HAP-1 (cell line): ENCODE measurements around the gene DHX40.
A peak's percentile ranks its signal among the peaks of the same experiment; 100 is the strongest.
"Not testable (repeated sequence)": the region's sequence is repeated elsewhere in the genome, so short reads cannot be mapped to it uniquely, and the experiment has no call there.

Source experiments
- DNase-seq, 2 experiments: peaks; one replicate each; pipeline ENCODE4 v3.0.0-alpha.2; 2016 to 2020; ENCODE audit warnings: low spot score in 2 of 2
- H3K27me3 ChIP-seq: fragments of 250-450 bp; sonication (Bioruptor Pico); 2 replicates; pipeline ENCODE4 v1.5.1; 2020; ENCODE audit warnings: low read depth, mild to moderate bottlenecking, moderate library complexity
- H3K36me3 ChIP-seq: fragments of 250-450 bp; sonication (Bioruptor Pico); replicated peaks from 2 replicates; pipeline ENCODE4 v1.5.1; 2020; ENCODE audit warnings: mild to moderate bottlenecking
- H3K4me1 ChIP-seq: fragments of 250-450 bp; sonication (Bioruptor Pico); 2 replicates; pipeline ENCODE4 v1.5.1; 2020; ENCODE audit warnings: mild to moderate bottlenecking
- H3K4me3 ChIP-seq: fragments of 250-450 bp; sonication (Bioruptor Pico); 2 replicates; pipeline ENCODE4 v1.5.1; 2020; ENCODE audit warnings: mild to moderate bottlenecking, moderate library complexity
- H3K9me3 ChIP-seq: fragments of 250-450 bp; sonication (Bioruptor Pico); 2 replicates; pipeline ENCODE4 v1.5.1; 2020; ENCODE audit warnings: mild to moderate bottlenecking, moderate library complexity
- in situ Hi-C: fragments of 300-500 bp; cut with MboI; formaldehyde crosslinking; loops from 3 replicates; pipeline ENCODE4 v1.14.3; 2020; ENCODE audit warnings: low sequenced_read_pairs, inconsistent platforms, mixed read lengths

The DHX40 gene

DNA sequence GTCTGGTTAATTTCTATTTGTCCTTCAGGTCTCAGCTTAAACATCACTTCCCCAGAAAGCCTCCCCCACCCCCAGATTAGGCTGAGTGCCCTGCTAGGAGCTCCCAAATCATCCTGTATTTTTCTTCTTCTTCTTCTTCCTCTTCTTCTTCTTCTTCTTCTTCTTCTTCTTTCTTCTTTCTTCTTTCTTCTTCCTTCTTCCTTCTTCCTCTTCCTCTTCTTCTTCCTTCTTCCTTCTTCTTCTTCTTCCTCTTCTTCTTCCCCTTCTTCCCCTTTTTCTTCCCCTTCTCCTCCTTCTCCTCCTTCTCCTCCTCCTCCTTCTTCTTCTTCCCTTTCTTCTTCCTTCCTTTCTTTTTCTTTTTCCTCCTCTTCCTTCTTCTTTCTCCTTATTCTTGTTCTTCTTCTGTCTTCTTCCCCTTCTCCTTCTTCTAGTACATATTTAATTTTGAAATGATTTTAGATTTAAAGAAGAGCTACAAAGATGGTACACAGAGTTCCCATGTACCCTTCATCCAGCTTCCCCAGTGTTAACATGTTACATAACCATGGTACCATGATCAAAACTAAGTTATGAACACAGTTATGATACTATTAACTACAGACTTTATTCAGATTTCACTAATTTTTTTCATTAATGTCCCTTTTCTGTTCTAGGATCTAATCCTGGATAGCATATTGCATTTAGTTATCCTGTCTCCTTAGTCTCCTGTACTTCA, 27.1 kb upstream of the DHX40 start:
- in situ Hi-C loops: no loop called here

GRCh38 chr17:59542960-59543635, 22.3 kb upstream of the DHX40 start:
- in situ Hi-C loops: no loop called here
- Histone ChIP-seq H3K9me3 (no peaks in the 10 kb centered on the region), H3K4me1 (peaks cover 16% of the 10 kb centered on the region), H3K27me3 (peaks cover 2% of the 10 kb centered on the region; the same call in 1 of the 2 replicates), H3K36me3 (no peaks in the 10 kb centered on the region), H3K4me3 (no peak overlapping the region)
- no peak for DNase-seq

More for the DNA sequence above, 27.1 kb upstream of the DHX40 start:
- H3K27me3 ChIP-seq: peaks cover 2% of the 10 kb centered on the region; the same call in 1 of the 2 replicates
- H3K4me3 ChIP-seq: no peak overlapping the region
- no peak for DNase-seq
- no peaks in the 10 kb centered on the region for H3K9me3 ChIP-seq
- 0 out of 2 replicates have a peak, but pooled peaks cover 4% of the 10 kb centered on the region for H3K4me1 ChIP-seq
- no peaks in the 10 kb centered on the region for H3K36me3 ChIP-seq

DNA sequence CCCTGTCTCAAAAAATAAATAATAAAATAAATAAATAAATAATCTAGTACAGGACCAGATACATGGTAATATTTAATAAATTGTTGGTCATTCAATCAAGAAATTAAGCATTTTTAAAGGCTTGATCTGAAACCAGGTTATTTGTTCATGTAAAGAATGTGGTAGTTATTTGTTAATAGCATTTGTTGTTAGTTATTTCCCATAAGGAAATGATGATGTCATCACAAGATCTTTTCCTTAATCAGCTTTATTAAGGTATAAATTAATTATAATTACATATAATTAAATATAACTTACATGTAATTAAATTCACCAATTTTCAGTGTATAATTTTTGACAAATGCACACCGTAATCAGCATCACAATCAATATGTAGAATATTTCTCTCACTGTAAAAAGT, 19.5 kb upstream of the DHX40 start:
- H3K36me3 ChIP-seq: no peaks in the 10 kb centered on the region
- DNase-seq: no peak
- no peak overlapping the region for H3K4me3 ChIP-seq
- in situ Hi-C loops: no loop called here
- H3K4me1 ChIP-seq: peaks cover 26% of the 10 kb centered on the region
- no peaks in the 10 kb centered on the region for H3K9me3 ChIP-seq
- peaks cover 2% of the 10 kb centered on the region; the same call in 1 of the 2 replicates for H3K27me3 ChIP-seq

GRCh38 chr17:59547131-59547915, 18.1 kb upstream of the DHX40 start:
- Histone ChIP-seq H3K4me3 (no peak overlapping the region), H3K4me1 (peaks cover 26% of the 10 kb centered on the region), H3K9me3 (no peaks in the 10 kb centered on the region), H3K27me3 (peaks cover 2% of the 10 kb centered on the region; the same call in 1 of the 2 replicates), H3K36me3 (no peaks in the 10 kb centered on the region)
- in situ Hi-C loops: no loop called here
- DNase-seq: peak; percentile 85 to 100

GRCh38 chr17:59548985-59549384, 16.4 kb upstream of the DHX40 start:
- H3K4me1 ChIP-seq: peaks cover 26% of the 10 kb centered on the region
- H3K36me3 ChIP-seq, H3K27me3 ChIP-seq, in situ Hi-C loops, H3K9me3 ChIP-seq, H3K4me3 ChIP-seq: not testable (repeated sequence)
- DNase-seq: peak in 1 of 2 experiments; percentile 32

GRCh38 chr17:59550703-59551102, 14.7 kb upstream of the DHX40 start:
- no peaks in the 10 kb centered on the region for H3K9me3 ChIP-seq
- no peaks in the 10 kb centered on the region for H3K36me3 ChIP-seq
- no peaks in the 10 kb centered on the region for H3K27me3 ChIP-seq
- DNase-seq: no peak
- H3K4me3 ChIP-seq: no peak overlapping the region
- in situ Hi-C loops: no loop called here
- peaks cover 26% of the 10 kb centered on the region for H3K4me1 ChIP-seq

GRCh38 chr17:59558039-59558438, 7.4 kb upstream of the DHX40 start:
- no peak overlapping the region for H3K4me3 ChIP-seq
- no peaks in the 10 kb centered on the region for H3K9me3 ChIP-seq
- no peaks in the 10 kb centered on the region for H3K36me3 ChIP-seq
- in situ Hi-C loops: no loop called here
- DNase-seq: no peak
- no peaks in the 10 kb centered on the region for H3K27me3 ChIP-seq
- no peaks in the 10 kb centered on the region for H3K4me1 ChIP-seq

- Histone ChIP-seq H3K36me3 (no peaks in the 10 kb centered on the region), H3K9me3 (no peaks in the 10 kb centered on the region), H3K27me3 (no peaks in the 10 kb centered on the region), H3K4me1 (no peaks in the 10 kb centered on the region), H3K4me3 (no peak overlapping the region)
- in situ Hi-C loops: no loop called here
- DNase-seq: no peak
Observed at GRCh38 chr17:59558953-59559352, 6.5 kb upstream of the DHX40 start.

DNA sequence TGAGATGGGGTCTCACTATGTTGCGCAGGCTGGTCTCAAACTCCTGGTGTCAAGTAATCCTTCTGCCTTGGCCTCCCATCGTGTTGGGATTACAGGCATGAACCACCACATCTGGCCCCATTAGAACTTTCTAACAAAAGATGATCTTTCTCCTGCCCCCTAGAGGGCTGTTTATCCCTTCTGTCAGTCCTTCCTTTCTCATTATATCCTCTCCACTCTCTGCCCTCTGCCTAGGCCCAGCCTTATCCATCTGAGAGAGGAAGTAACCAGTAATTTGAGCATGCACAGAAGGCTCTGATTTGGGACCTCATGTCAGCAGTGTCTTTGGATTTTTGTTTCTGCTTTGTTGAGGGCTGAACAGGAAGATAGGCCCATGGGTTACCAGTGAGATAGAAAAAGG, 4.4 kb upstream of the DHX40 start:
- in situ Hi-C loops: no loop called here
- H3K9me3 ChIP-seq: peaks cover 4% of the 10 kb centered on the region; the same call in 1 of the 2 replicates

DNA sequence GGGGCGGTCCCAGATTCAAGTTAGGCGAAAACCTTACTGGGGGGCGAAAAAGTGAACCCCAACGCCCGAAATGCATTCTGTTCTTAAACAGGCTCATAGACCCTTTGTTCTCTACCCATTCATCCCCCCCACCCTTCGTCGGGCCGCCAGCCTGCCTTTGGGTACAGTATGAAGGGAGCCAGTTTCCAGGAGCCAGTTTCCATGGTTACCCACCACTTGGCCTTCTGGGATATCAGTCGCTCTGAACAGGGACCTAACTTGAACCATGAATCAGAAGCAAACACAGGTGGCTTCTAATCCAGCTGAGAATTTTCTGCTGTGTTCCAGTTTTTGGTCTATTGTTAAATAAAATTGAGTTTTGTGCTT, 532 bp downstream of the DHX40 start:
- peaks cover 4% of the 10 kb centered on the region; the same call in 1 of the 2 replicates for H3K9me3 ChIP-seq
- peak overlapping the region; percentile 97 for H3K4me3 ChIP-seq
- H3K27me3 ChIP-seq: no peaks in the 10 kb centered on the region
- H3K4me1 ChIP-seq: peaks cover 4% of the 10 kb centered on the region
- peak; percentile 79 to 84 for DNase-seq
- peaks cover 8% of the 10 kb centered on the region; the same call in 1 of the 2 replicates for H3K36me3 ChIP-seq
- in situ Hi-C loops: no loop called here

More for the DNA sequence above, 4.4 kb upstream of the DHX40 start:
- Histone ChIP-seq H3K4me3 (no peak overlapping the region), H3K4me1 (no peaks in the 10 kb centered on the region), H3K27me3 (no peaks in the 10 kb centered on the region), H3K36me3 (0 out of 2 replicates have a peak, but pooled peaks cover 2% of the 10 kb centered on the region)
- DNase-seq: peak; percentile 25 to 47

DNA sequence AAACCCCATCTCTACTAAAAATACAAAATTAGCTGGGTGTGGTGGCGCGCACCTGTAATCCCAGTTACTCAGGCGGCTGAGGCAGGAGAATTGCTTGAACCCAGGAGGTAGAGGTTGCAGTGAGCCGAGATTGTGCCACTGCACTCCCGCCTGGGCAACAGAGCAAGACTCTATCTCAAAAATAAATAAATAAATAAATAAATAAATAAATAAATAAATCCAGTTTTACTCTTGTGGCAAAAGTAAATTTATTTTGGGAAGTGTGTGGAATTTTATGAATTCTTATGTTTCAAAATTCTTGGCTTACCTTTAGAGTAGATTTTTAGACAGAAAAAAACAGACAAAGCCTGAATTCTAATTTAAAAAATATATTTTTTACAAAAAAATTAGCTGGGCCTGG, 3.7 kb downstream of the DHX40 start:
- in situ Hi-C loops, H3K9me3 ChIP-seq, H3K4me3 ChIP-seq, H3K4me1 ChIP-seq, DNase-seq, H3K27me3 ChIP-seq: not testable (repeated sequence)
- peaks cover 14% of the 10 kb centered on the region; the same call in 1 of the 2 replicates for H3K36me3 ChIP-seq

DNA sequence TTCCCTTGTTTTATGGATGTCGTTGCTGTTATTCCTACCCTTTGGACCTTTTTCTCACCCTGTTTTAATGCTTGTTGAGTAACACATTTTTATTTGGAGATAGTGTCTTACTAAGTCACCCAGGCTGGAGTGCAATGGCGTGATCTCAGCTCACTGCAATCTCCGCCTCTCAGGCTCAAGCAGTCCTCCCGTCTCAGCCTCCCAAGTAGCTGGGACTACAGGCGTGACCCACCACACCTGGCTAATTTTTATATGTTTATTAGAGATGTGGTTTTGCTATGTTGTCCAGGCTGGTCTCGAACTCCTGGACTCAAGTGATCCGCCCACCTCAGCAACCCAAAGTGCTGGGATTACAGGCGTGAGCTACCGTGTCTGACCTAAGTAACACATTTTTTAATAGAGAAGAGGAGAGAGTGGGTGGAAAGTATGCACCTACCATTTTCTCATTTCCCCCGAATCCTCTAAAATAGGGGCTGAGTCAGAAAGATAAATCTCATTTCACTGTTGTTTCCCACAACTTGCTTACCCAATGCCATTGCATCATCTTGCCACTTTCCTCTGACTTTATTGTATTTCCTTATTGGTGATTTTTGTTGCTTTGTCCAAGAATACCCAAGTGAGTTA, 7.0 kb downstream of the DHX40 start:
- no peaks in the 10 kb centered on the region for H3K27me3 ChIP-seq
- DNase-seq: no peak
- in situ Hi-C loops: no loop called here
- H3K9me3 ChIP-seq: no peaks in the 10 kb centered on the region
- no peak overlapping the region for H3K4me3 ChIP-seq
- H3K36me3 ChIP-seq: peaks cover 12% of the 10 kb centered on the region; the same call in 1 of the 2 replicates
- H3K4me1 ChIP-seq: no peaks in the 10 kb centered on the region

GRCh38 chr17:59584168-59584567, 18.8 kb downstream of the DHX40 start:
- H3K9me3 ChIP-seq, DNase-seq, in situ Hi-C loops, H3K27me3 ChIP-seq, H3K36me3 ChIP-seq, H3K4me3 ChIP-seq, H3K4me1 ChIP-seq: not testable (repeated sequence)
